MV-4-11 (cell line): ENCODE results near the gene UNC13B.

ENCODE experiments used
- DNase-seq: peaks from one replicate; lab custom pipeline; 2025; lab: John Stamatoyannopoulos, UW

UNC13B gene

GRCh38 chr9:35338086-35338485 lies 176.3 kb downstream of the UNC13B start:
- DNase-seq, result no peak

- no peak for DNase-seq
Observed at GRCh38 chr9:35338561-35339274, 176.9 kb downstream of the UNC13B start.

GRCh38 chr9:35340046-35340445 lies 178.2 kb downstream of the UNC13B start:
- no peak for DNase-seq

- peak; percentile 72 for DNase-seq
Observed at GRCh38 chr9:35341021-35341420, 179.2 kb downstream of the UNC13B start.

- DNase-seq, result peak; percentile 21
Observed at GRCh38 chr9:35341585-35341984, 179.8 kb downstream of the UNC13B start.

GRCh38 chr9:35342221-35342958 lies 180.6 kb downstream of the UNC13B start:
- DNase-seq, result peak; percentile 14

GRCh38 chr9:35348109-35348508 lies 186.3 kb downstream of the UNC13B start:
- DNase-seq, result no peak

- no peak for DNase-seq
Observed at GRCh38 chr9:35349287-35349990, 187.6 kb downstream of the UNC13B start.

GRCh38 chr9:35350212-35350611 lies 188.4 kb downstream of the UNC13B start:
- no peak for DNase-seq

- DNase-seq, result no peak
Observed at GRCh38 chr9:35350827-35351549, 189.2 kb downstream of the UNC13B start.

- DNase-seq, result no peak
Observed at GRCh38 chr9:35353731-35354365, 192.0 kb downstream of the UNC13B start.

- no peak for DNase-seq
Observed at GRCh38 chr9:35355939-35356338, 194.1 kb downstream of the UNC13B start.

- no peak for DNase-seq
Observed at GRCh38 chr9:35357116-35357515, 195.3 kb downstream of the UNC13B start.

GRCh38 chr9:35357826-35358225 lies 196.0 kb downstream of the UNC13B start:
- DNase-seq, result no peak

GRCh38 chr9:35364817-35365585 lies 203.2 kb downstream of the UNC13B start:
- no peak for DNase-seq

- no peak for DNase-seq
Observed at GRCh38 chr9:35366627-35367026, 204.8 kb downstream of the UNC13B start.

GRCh38 chr9:35367451-35367850 lies 205.6 kb downstream of the UNC13B start:
- no peak for DNase-seq

- DNase-seq, result no peak
Observed at GRCh38 chr9:35370241-35370640, 208.4 kb downstream of the UNC13B start.

GRCh38 chr9:35374436-35374835 lies 212.6 kb downstream of the UNC13B start:
- DNase-seq, result no peak

- no peak for DNase-seq
Observed at GRCh38 chr9:35374910-35375309, 213.1 kb downstream of the UNC13B start.

- no peak for DNase-seq
Observed at GRCh38 chr9:35380039-35380438, 218.2 kb downstream of the UNC13B start.
